DMS153 (cell line): ENCODE results near the gene PKIG.

Experiments
- DNase-seq: peaks from one replicate; lab custom pipeline; 2025; lab: John Stamatoyannopoulos, UW

PKIG gene

DNA sequence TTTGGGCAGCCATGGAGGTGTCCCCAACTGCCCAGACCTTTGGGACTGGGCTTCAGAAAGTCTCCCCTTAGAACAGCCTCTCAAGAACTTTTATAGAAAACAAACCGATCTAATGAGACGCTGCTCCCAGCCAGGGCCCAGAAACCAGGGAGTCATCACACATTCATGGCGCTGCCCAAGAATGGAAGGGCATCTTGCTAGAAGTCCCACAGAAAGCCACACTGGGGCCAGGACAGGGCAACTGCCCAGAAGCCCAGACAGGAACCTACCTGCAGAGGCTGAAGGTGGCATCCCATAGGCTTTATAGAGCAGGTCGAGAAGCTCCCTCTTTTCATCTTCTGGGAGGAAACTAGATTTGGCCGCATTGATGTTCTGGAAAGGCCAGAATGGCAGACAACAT lies 37.7 kb downstream of the PKIG start:
- no peak for DNase-seq

- DNase-seq, result no peak
Measured at GRCh38 chr20:44621325-44621724, 38.9 kb downstream of the PKIG start.

DNA sequence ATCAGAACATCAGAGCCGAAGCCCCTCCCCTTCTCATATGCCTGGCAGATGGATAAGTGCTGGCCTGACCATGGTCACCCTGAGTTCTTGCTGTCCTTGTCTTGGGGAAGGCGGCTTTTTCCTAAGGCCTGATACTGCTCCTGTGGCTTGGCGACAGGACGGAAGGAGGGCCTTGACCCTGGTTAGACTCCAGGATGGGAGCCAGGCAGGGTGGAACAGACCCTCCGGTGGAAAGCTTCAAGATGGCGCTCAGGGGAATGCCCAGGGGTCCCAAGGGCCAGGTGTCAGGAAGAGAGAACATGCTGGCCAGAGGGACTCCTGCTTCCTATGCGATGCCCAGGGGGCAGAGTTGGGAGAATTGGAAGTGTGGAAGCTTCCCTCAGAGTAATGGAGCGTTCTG lies 39.6 kb downstream of the PKIG start:
- no peak for DNase-seq

- DNase-seq, result no peak
Measured at GRCh38 chr20:44622501-44623270, 40.3 kb downstream of the PKIG start.

GRCh38 chr20:44624152-44624551 lies 41.8 kb downstream of the PKIG start:
- DNase-seq, result no peak

DNA sequence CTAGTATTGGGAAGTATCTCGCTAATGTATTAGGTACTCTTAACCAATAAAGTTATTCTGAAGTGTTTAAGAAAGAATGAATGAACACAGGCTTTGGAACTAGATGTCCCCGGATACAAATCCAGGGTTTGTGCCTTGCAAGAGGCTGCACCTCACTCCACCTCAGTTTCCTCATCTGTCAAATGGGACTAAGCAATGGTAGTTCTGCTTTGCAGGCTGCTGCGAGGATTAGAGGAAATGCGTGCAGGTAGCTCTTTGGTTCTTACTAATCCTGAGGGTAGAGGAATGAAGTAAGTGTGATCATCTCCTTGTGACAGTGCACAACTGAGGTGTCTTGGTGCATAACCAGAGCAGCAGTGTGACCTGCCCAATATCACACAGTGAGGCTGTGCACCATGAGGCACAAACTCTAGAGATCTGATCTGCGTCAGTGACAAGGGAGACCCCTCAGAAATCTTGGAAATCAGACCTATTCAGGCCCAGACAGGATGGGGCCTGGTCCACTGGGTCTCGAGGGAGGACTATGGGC lies 42.4 kb downstream of the PKIG start:
- no peak for DNase-seq

DNA sequence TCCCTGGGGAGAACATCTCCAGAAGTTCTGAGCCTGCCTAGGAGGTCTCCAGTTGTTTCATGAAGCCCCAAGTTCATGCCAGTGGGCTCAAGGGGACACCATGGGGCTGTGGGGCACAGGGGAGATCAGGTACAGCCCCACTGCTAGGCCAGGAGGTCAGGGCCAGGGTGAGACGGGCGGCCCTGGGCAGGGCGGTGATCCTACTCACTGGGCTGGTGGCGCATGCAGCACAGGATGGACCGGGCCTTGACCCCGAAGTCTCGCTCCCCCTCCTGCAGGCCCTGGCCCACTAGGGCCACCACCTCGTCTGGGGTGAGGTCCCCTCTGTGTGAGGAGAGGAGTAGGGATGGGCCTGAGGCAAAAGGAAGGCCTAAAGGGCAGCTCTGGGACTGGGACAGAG lies 43.0 kb downstream of the PKIG start:
- DNase-seq, result no peak

- DNase-seq, result no peak
Measured at GRCh38 chr20:44626278-44626677, 43.9 kb downstream of the PKIG start.

DNA sequence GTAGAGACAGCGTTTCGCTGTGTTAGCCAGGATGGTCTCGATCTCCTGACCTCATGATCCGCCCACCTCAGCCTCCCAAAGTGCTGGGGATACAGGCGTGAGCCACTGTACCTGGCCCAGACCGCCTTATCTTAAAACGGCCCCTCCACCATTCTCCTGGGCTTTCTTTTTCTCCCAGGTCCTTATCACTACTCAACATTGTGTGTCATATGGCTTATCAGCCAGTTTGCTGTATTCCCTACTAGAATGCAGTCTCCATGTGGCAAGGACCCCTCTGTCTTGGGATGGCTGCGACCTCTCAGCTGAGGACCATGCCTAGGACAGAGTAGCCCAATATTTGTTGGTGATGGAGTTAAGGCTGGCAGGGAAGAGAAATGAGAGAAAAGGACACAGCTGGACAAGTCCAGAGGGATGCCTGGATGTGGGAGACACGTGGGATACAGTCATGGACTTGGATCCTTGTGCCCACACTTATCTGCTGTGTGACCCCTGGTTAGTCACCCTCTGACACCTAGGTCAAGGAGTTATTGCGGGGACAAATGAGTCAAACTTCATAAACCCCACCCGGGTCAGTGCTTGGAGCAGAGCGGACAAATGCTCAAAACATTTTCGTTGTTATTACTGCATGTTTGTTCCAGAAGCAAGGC lies 45.1 kb downstream of the PKIG start:
- no peak for DNase-seq

DNA sequence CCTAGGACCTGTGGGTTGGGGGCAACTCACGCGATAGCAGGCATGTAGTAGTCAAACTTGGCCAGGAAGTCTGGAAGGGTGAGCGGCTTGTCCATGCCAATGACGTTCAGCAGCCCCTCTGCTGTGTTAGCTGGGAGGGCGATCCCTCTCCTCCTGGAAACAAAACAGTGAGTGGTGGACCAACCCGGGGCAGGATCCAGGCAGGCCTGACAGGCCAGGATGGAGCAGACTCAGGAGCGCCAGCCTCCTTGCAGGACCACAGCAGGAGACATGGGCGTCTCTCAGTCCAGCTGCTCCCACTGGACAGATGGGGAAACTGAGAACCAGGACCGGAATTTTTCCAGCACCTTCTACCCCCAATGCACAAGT lies 46.6 kb downstream of the PKIG start:
- no peak for DNase-seq

DNA sequence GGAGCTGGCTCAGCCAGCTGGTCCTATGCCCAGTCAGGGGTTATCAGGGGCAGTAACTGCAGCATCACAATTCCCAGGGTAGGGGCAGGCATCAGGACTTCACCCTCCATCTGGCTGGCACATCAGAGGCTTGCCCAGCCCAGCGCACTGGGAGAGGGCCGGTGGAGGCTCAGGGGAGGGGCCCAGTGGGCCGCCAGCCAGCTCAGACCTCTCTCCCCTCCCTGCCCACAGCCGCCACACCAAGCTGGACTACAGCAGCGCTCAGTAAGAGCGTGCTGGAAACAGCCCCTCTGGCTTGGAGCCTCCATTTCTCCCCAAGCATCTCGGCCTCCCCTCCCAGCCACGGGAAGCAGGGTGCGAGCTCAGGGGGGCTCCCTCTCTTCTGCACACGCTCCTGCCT lies 47.2 kb downstream of the PKIG start:
- no peak for DNase-seq

- DNase-seq, result no peak
Measured at GRCh38 chr20:44630297-44630696, 47.9 kb downstream of the PKIG start.

DNA sequence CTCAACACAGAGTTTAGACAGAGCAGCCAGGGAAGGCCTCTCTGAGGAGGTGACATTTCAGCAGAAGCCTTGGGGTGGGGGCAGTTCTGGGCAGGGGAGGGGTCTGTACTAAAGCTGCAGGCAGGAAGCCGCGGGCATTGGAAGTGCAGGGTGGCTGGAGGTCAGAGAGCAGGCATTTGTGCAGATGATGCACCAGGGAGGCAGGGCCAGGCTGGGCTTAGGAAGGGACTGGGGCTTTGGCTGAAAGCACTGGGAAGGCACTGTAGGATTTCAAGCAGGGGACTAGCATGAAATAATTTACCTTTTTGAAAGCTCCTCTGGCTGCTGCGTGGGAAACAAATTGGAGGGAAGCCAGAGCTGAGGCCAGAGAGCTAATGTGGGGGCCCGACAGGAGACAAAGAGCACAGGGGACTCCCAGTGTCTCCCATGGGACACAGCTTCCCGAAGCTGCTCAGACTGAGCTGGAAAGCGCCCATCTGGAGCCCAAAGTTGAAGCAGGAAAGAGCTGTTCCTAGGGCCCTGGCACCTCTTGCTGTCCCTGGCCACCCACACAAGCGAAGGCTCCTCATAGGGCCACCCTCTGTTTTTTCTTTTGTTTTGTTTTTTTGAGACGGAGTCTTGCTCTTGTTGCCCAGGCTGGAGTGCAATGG lies 49.8 kb downstream of the PKIG start:
- no peak for DNase-seq

DNA sequence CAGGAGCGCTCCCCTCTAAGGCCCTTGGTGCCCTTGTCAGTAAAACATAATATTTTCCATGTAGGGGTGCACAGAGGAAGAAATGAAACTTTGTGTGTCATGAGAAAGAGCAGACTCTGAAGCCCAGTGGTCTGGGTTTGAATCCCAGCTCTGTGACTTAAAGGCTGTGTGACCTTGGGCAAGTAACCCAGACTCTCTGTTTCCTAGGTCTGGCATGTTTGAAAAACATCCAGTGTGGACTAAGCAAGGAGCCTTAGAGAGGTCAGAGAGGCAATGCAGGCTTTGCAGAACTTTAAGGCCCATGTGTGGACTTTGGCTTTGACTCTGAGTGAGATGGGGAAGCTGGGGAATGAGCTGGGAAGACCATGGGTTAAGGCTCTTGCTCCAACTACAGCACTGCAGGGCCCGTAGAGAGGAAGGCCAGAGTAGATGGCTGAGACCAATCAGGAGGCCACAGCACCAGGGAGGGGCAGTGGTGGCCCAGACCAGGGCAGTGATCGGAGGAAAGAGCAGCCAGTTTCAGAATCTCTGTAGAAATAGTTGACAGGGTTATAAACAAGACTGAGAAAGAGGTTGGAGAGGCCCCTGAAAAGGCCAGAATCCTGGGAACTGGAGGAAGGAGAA lies 50.9 kb downstream of the PKIG start:
- DNase-seq, result no peak

GRCh38 chr20:44633872-44634600 lies 51.7 kb downstream of the PKIG start:
- no peak for DNase-seq

- no peak for DNase-seq
Measured at GRCh38 chr20:44635877-44636276, 53.5 kb downstream of the PKIG start.

- no peak for DNase-seq
Measured at GRCh38 chr20:44637042-44637441, 54.7 kb downstream of the PKIG start.

- DNase-seq, result no peak
Measured at GRCh38 chr20:44637522-44638372, 55.4 kb downstream of the PKIG start.

DNA sequence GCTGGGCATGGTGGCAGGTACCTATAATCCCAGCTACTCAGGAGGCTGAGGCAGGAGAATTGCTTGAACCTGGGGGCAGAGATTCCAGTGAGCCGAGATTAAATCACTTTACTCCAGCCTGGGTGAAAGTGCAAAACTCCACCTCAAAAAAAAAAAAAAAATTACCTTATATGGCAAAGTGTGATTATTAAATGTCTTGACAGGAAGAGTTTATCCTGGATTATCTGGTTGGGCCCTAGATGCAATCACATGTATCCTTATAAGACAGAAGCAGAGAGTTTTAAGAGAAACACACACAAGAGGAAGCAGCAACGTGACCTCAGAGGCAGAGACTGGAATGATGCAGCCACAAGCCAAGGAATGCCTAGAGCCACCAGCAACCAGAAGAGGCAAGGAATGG lies 58.1 kb downstream of the PKIG start:
- DNase-seq, result no peak

- no peak for DNase-seq
Measured at GRCh38 chr20:44641325-44641724, 58.9 kb downstream of the PKIG start.
